Stimulated activated memory B cell treated with anti-CD40 and anti-IgM and Interleukin-4, amounts not matched to agents 10 μg/mL and 1 μg/mL and 100 μg/mL, for 72 hours (primary cell): ENCODE measurements around the gene C1orf50.

ENCODE experiments used
- ATAC-seq: fragments of 150-1000 bp; cut with Tn5 transposase; 2 replicates; pipeline ENCODE4 v1.10.0; 2021
- H3K27ac Mint-ChIP-seq: one replicate; pipeline ENCODE4 v1.8.0; 2022; ENCODE audit warnings: mild to moderate bottlenecking, mixed read lengths
- H3K27me3 Mint-ChIP-seq: one replicate; pipeline ENCODE4 v1.8.0; 2022; ENCODE audit warnings: mixed read lengths
- H3K36me3 Mint-ChIP-seq: one replicate; pipeline ENCODE4 v1.8.0; 2022; ENCODE audit warnings: mixed read lengths
- H3K4me1 Mint-ChIP-seq: one replicate; pipeline ENCODE4 v1.8.0; 2022; ENCODE audit warnings: mixed read lengths
- H3K4me3 Mint-ChIP-seq: one replicate; pipeline ENCODE4 v1.8.0; 2022; ENCODE audit warnings: mild to moderate bottlenecking, moderate library complexity, mixed read lengths
- H3K9me3 Mint-ChIP-seq: one replicate; pipeline ENCODE4 v1.8.0; 2022; ENCODE audit warnings: mixed read lengths

Gene C1orf50

DNA sequence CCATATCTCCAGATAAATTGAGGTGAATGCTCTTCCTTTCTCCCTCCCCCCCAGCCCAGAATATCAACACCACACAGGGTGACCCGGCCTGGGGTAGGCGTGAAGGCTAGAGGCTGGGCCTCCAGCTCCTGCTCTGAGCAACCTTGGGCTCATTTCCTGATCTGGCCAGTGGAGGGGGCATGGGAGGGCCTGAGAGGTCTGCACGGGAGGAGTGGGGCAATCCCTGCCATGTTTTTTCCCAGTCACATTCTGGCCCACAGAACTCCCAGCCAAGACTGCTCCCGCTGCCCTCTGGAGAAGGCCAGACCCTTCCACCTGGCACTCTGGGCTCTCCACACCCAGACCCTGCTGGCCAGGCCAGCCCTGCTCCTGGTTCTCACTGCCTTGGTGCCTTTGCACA, 30.9 kb upstream of the C1orf50 start:
- Mint-ChIP-seq H3K9me3 (no peaks in the 10 kb centered on the region), H3K4me1 (peaks cover 20% of the 10 kb centered on the region), H3K27ac (no peak overlapping the region), H3K36me3 (no peaks in the 10 kb centered on the region), H3K4me3 (no peak overlapping the region), H3K27me3 (no peaks in the 10 kb centered on the region)
- ATAC-seq: no peak

DNA sequence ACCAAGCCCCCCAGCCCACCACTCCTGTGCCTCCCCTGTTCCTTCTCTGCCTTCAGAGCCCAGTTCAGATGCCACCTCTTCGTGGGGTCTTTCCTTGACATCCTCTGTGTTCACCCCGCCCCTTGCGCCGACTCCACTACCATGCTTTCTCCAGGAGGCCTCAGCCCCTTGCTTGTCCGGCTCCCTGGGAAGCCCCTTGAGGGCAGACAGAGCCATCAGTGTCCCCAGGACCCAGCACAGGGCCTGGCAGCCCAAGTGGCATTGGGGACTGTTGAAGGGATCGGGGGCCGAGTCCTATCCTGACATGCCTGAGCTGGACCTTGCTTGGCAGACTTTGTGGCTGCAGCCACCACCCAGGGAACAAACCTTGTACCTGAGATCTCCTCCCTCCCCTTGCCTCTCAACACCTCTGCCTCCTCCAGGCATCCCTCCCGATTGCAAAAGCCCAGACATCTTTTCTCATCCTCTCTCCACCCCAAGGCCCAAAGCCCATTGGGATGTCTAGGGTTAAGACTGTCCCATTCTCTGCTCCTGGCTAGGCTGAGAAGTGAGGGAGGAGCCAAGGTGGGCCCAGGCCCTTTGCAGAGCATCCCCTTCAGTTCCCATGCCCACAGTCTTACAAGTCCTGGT, 30.4 kb upstream of the C1orf50 start:
- peaks cover 20% of the 10 kb centered on the region for H3K4me1 Mint-ChIP-seq
- H3K4me3 Mint-ChIP-seq: no peak overlapping the region
- ATAC-seq: no peak
- no peaks in the 10 kb centered on the region for H3K9me3 Mint-ChIP-seq
- H3K27ac Mint-ChIP-seq: peak overlapping the region; percentile 6
- no peaks in the 10 kb centered on the region for H3K27me3 Mint-ChIP-seq
- no peaks in the 10 kb centered on the region for H3K36me3 Mint-ChIP-seq

DNA sequence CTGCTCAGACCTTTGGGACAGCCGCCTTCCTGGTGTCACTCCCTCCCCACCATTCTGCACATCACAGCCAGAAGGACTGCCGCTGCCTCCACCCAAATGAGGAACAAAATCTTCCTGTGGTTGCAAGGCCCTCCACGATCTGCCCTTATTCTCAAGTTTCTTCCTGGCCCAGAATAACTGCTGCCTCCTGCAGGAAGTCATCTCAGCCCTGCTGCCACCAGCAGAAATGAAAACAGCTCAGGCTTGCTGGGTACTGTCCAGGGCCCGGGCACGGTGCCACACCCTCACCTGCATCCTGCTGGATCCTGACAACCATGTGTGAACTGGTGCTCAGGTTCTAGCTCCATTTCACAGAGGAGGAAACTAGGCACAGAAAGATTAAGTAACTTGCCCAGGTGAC, 29.8 kb upstream of the C1orf50 start:
- H3K27me3 Mint-ChIP-seq: no peaks in the 10 kb centered on the region
- peak; percentile 60 for ATAC-seq
- no peak overlapping the region for H3K4me3 Mint-ChIP-seq
- H3K27ac Mint-ChIP-seq: peak overlapping the region; percentile 6
- peaks cover 20% of the 10 kb centered on the region for H3K4me1 Mint-ChIP-seq
- no peaks in the 10 kb centered on the region for H3K36me3 Mint-ChIP-seq
- H3K9me3 Mint-ChIP-seq: no peaks in the 10 kb centered on the region

DNA sequence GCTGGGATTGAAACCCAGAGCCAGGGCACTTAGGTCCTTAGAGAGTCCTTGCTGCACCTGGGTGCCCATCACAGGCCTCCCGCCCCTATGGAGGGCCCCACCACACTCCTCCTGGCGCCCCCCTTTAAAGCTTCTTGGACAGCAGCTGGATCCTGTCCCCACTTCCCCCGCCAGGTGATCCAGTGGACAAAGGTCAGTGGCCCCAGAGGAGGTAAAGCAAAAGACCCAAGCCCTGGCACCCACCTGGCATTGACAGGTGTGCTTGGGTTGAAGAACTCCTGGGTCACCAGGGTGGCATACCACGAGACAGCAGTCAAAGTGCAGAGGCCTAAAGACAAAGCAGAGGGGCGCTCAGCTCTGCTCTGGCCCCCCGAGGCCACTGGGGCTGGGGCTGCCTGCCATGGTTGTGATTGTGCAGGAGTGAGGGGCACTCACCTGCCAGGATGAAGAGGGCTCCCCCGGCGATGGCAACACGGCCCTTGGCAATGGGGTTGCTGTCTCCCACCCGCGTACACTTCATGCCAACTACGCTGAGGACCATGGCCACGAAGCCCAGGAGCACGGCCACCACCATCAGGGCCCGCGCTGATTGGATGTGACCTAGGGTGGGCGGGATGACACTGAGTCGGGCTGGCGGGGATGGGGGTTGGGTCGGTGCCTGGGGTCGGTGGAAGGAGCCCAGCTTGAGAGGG, 28.9 kb upstream of the C1orf50 start:
- Mint-ChIP-seq H3K4me3 (no peak overlapping the region), H3K27me3 (no peaks in the 10 kb centered on the region), H3K27ac (peak overlapping the region; percentile 6), H3K9me3 (no peaks in the 10 kb centered on the region), H3K4me1 (peaks cover 20% of the 10 kb centered on the region), H3K36me3 (no peaks in the 10 kb centered on the region)
- no peak for ATAC-seq

DNA sequence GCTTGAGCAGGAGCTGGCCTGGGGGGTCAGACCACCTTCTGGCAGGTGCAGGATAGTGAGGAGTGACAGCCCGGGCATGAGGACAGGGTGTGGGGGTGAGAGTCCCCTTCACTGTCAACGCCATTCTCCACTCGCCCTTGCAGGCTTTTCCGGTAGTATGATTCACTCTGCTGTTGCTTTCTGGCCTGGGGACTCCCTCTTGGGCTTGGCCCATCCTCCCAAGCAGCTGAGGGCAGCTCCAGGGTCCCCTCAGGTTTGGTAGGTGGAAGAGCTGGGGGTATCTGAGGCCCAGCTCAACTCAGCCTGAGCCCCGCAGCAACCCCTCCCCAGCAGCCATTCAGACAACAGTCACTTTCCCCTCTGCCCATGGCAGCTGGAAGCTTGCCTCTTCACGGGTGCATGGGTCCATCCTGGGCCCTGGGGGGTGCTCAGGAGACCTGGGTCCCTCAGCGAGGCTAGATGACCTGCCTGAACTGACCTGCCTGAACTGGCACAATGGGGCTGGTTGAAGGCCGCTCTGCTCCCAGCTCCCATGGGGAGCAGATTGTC, 28.3 kb upstream of the C1orf50 start:
- Mint-ChIP-seq H3K4me3 (no peak overlapping the region), H3K27me3 (no peaks in the 10 kb centered on the region), H3K27ac (no peak overlapping the region), H3K36me3 (no peaks in the 10 kb centered on the region), H3K9me3 (no peaks in the 10 kb centered on the region), H3K4me1 (peaks cover 20% of the 10 kb centered on the region)
- ATAC-seq: no peak

DNA sequence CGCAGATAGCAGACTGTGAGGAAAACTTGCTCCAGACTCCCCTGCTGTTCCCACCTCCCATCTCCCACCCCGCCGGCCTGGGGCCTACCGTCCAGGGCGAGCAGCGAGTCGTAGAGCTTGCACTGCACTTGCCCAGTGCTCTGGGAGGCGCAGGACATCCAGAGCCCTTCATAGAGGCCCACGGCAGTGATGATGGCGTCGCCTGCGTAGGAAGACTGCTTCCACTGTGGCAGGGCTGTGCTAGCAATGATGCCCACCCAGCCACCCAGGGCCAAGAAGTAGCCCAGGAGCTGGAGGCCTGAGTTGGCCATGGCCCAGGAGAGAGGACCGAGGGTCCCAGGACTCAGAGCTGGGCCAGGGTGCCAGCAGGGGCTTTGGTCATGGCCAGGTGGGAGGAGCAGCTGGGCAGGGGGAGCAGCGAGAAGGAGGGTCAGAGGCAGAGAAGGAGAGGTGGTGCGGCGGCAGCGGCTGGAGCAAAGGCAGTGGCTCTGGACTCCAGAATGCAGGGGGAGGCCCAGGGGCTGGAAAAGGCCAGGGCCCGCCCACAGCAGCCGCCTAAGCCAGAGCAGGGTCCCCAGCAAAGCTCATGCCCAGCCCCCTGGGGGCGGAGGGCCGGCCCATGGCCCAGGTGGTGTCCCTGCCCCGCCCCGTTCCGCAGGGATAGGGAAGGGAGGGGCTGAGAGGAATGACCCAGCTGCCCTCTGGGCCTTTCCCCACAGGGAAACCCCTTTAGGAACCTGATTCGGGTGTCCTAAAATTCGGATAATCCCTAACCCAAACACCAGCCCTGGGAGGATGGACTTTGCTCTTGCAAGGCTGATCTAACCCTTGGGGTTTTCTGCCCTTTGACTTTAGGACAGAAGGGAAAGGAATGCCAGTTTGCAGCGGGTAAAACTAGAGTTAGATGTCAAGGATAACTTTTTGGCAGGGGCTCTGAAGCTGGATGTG, 27.0 kb upstream of the C1orf50 start, which contains the start of gene CLDN19:
Gene CLDN19 (minus strand): TSS at position 484 of the 948 bp plus-strand sequence. CDS start 173 bp downstream, at position 311.
- no peaks in the 10 kb centered on the region for H3K9me3 Mint-ChIP-seq
- H3K4me3 Mint-ChIP-seq: no peak within 1 kb of the TSS
- no peak within 1 kb of the TSS for H3K27ac Mint-ChIP-seq
- no peaks in the 10 kb centered on the region for H3K27me3 Mint-ChIP-seq
- peaks cover 20% of the 10 kb centered on the region for H3K4me1 Mint-ChIP-seq
- H3K36me3 Mint-ChIP-seq: no peaks in the 10 kb centered on the region
- ATAC-seq: no peak

DNA sequence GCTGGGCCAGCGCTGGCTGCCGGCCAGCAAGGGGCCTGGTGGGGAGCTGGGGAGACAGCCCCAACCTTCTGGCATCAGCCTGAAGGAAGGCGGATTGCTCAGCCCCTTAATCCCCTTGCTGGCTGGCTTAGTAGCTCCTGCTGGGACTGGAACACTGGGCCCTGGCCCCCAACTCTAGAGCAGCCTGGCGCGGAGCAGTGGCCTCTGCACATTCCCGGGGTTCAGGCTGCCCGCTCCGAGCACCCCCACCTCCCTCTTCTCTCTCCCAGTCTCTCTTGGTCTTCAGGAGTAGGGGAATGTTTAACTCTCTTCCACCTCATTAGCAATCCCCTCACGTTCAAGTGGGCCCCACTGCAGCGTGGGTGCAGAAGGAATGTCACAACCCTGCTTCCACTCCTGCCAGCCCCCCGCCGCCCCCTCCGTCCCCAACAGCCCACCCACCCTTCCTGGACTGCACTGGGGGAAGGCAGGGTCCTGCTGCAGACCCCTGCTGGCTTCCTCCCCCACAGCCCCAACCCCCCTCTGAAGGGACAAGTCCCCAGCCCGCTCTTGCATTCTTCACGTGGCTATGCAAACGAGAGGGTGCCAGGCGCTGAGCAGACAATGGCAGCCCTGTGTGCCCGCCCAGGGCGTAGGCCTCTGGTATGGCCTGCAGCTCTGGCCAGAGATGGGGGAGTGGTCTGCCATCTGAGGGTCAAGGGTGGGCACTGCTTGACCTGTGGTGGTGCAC, 26.0 kb upstream of the C1orf50 start:
- Mint-ChIP-seq H3K4me3 (no peak overlapping the region), H3K4me1 (peaks cover 20% of the 10 kb centered on the region), H3K27ac (no peak overlapping the region), H3K36me3 (no peaks in the 10 kb centered on the region), H3K9me3 (no peaks in the 10 kb centered on the region), H3K27me3 (no peaks in the 10 kb centered on the region)
- no peak for ATAC-seq

DNA sequence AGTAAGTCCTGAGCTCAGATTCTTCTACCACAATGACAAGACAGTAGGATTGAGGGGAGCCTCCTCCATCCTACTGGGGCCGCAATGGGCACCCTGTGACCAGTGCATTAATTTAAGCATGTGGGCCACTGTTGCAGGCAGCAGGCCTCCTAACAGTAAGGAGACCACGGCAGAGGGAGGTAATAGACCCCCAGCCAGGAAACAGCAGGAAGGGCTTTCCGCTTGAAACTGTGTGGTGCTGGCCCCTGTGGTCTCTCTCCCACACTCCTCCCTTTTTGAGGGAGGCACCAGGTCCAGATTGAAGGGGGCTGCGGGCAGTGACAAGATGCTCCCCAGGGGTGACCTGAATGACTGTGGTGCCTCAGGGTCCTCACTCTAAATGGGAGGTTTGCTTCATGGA, 25.3 kb upstream of the C1orf50 start:
- ATAC-seq: no peak
- Mint-ChIP-seq H3K4me1 (peaks cover 14% of the 10 kb centered on the region), H3K4me3 (no peak overlapping the region)

DNA sequence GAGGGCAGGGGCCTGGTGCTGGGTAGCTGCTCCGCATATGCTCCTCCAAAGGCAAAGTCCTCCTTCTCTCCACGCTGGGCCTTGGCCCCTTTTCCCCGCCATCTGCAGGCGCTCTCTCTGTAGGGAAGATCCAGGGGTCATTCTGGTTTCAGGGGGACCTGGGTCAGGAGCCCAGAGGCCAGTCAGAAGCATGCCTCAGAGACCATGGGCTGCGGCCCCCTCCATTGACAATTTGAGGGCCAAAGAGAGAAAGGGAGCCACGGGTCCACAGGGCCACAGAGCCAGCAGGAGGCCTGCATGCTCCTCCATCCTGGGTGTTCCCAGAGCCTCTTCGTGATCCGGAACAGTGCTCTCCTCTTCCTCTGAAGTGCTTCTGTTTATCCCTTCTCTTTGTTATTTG, 24.9 kb upstream of the C1orf50 start:
- ATAC-seq: no peak
- Mint-ChIP-seq H3K4me1 (peaks cover 10% of the 10 kb centered on the region), H3K27ac (no peak overlapping the region), H3K9me3 (no peaks in the 10 kb centered on the region), H3K4me3 (no peak overlapping the region), H3K27me3 (no peaks in the 10 kb centered on the region), H3K36me3 (no peaks in the 10 kb centered on the region)

More for the DNA sequence above, 25.3 kb upstream of the C1orf50 start:
- Mint-ChIP-seq H3K9me3 (no peaks in the 10 kb centered on the region), H3K27ac (no peak overlapping the region), H3K36me3 (no peaks in the 10 kb centered on the region), H3K27me3 (no peaks in the 10 kb centered on the region)

DNA sequence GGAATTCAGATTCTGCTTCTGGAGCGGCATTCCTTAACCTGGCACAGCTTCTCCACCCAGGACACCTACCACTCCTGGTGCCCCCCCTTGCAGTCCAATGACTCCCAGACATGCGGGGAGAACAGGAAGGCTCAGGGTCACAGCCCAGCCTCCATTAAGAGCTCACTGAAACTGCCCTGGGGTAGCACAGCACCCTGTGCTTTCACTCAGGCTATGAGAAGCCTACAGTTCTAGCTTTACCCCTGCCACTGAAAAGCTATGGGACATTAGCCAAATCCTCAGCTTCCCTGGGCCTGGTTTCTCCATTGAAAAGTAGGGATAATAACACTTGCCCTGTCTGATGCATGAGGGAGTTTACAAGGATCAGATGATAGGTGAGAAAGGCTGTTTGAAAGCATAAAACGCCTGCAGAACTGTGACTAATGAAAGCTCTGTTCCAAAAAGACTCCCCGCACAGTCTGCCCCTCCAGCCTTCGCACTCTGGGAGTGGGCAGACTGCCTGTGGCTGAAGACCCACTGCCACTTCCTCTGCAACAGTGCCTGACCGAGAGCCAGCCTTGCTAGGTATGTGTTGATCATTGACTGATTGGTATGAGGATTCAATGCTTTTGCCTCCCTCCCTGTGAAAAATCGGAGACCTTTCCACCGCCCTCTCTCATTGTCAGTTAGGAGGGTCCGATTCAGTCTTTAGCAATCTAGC, 24.3 kb upstream of the C1orf50 start:
- ATAC-seq: no peak
- Mint-ChIP-seq H3K27ac (no peak overlapping the region), H3K36me3 (peaks cover under 1% of the 10 kb centered on the region)

DNA sequence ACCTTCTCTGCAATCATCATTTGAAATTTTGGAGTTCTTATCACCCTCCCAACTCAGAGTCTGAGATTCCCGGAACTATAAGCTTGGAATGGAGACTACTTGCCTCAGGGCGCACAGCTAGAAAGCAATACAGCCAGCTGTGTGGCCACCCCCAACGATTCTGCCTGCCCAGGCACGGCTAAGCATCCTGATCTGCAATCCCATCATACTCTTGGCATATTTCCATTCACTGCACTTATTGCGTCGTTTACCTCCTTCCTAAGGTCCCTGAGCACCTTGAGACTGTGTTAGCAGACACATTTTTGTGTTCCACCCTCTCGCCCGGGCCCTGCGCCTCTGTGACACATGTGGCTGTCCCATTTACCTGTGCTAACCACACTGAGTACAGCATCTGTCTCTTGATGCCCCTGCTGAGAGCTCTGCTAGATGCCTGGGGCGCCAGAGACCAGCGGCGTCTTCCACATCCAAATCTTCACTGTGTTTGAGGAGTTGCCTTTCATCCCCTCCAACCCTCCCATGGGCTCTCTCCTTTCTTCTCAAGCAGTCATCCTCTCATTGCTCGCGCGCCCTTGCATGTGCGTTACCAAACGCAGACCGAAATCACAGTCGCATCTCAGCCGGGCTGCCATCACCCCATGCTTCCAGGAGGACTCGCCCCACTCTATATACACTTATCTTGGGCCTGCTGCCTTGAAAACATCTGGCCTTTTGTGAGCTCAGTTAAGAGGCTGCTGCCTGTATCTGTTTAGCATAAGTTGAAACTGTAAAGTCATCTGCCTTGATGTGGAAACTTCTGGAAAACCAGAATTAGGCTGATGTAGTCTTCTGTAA, 23.5 kb upstream of the C1orf50 start:
- ATAC-seq: no peak
- no peak overlapping the region for H3K4me3 Mint-ChIP-seq
- H3K9me3 Mint-ChIP-seq: no peaks in the 10 kb centered on the region
- H3K4me1 Mint-ChIP-seq: no peaks in the 10 kb centered on the region
- H3K27ac Mint-ChIP-seq: no peak overlapping the region
- peaks cover 8% of the 10 kb centered on the region for H3K36me3 Mint-ChIP-seq
- no peaks in the 10 kb centered on the region for H3K27me3 Mint-ChIP-seq

More for the DNA sequence above, 24.3 kb upstream of the C1orf50 start:
- peaks cover 3% of the 10 kb centered on the region for H3K4me1 Mint-ChIP-seq
- no peak overlapping the region for H3K4me3 Mint-ChIP-seq
- no peaks in the 10 kb centered on the region for H3K27me3 Mint-ChIP-seq
- H3K9me3 Mint-ChIP-seq: no peaks in the 10 kb centered on the region

DNA sequence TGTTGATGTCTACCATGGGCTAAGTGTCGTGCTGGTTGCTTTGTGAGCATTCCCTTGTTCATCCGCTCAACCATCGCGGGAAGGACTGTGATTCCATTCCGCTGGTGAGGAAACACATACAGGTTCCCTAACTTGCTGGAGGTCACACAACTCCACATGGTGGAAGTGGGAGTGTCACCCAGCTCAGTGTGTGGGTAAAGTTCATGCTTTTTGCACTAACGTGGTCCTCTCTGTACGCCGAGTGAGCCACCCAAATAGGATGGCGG, 23.0 kb upstream of the C1orf50 start:
- H3K27me3 Mint-ChIP-seq: no peaks in the 10 kb centered on the region

DNA sequence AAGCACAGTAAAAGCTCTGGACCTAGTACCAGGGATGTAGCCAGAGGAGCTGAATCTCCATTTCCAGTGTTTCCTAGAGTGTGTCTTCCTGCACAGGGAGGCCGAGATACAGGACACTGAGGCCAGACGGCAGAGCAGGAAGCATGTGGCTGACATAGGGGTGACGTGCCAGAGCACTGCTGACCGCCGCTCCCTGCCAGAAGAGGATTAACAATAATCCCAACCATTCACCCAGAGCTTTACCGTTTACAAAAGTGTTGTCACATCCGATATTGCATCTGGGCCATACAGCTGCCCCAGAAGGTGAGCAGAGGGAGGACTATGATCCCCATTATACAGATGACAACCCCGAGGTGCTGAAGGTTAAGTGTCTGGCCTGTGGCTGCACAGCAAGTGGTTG, 21.2 kb upstream of the C1orf50 start:
- ATAC-seq: no peak
- Mint-ChIP-seq H3K36me3 (peaks cover 26% of the 10 kb centered on the region), H3K27me3 (no peaks in the 10 kb centered on the region), H3K9me3 (no peaks in the 10 kb centered on the region), H3K4me3 (no peak overlapping the region), H3K27ac (no peak overlapping the region), H3K4me1 (no peaks in the 10 kb centered on the region)

More for the DNA sequence above, 23.0 kb upstream of the C1orf50 start:
- no peak for ATAC-seq
- no peaks in the 10 kb centered on the region for H3K9me3 Mint-ChIP-seq
- no peak overlapping the region for H3K27ac Mint-ChIP-seq
- H3K36me3 Mint-ChIP-seq: peaks cover 14% of the 10 kb centered on the region
- H3K4me1 Mint-ChIP-seq: no peaks in the 10 kb centered on the region
- H3K4me3 Mint-ChIP-seq: no peak overlapping the region
